Left lung (tissue), 14 donors: ENCODE results near the gene MYH4. TPM values are rescaled to one million over a fixed set of nuclear protein-coding genes. Genes with fewer than 3 reads are reported as not detected.

Experiments
- ATAC-seq: fragments of 200-7000 bp; cut with Tn5 transposase; one replicate; pipeline ENCODE4 v1.9.1; 2020; ENCODE audit warnings: moderate library complexity
- DNase-seq, 4 donors: peaks; one replicate each; pipeline ENCODE4 v3.0.0-alpha.2; 2013 to 2020
- H3K27ac ChIP-seq, 2 donors: fragments of 200-600 bp; sonication (generic) in 1 of 2; one replicate each; pipeline versions ENCODE4 v1.5.0 to v1.8.0; 2020 to 2021
- H3K27me3 ChIP-seq, 2 donors: fragments of 200-600 bp; sonication (generic) in 1 of 2; one replicate each; pipeline versions ENCODE4 v1.5.0 to v1.8.0; 2020 to 2021
- H3K36me3 ChIP-seq, 2 donors: fragments of 200-600 bp; sonication (generic) in 1 of 2; one replicate each; pipeline versions ENCODE4 v1.5.0 to v1.8.0; 2020 to 2021
- H3K4me1 ChIP-seq, 2 donors: fragments of 200-600 bp; one replicate each; pipeline ENCODE4 v1.8.0; 2021
- H3K4me3 ChIP-seq, 2 donors: fragments of 200-600 bp; sonication (generic) in 1 of 2; one replicate each; pipeline versions ENCODE4 v1.5.0 to v1.8.0; 2020 to 2021; ENCODE audit warnings: mild to moderate bottlenecking in 1 of 2
- H3K9me3 ChIP-seq, 2 donors: fragments of 200-600 bp; sonication (generic) in 1 of 2; one replicate each; pipeline versions ENCODE4 v1.5.0 to v1.8.0; 2020 to 2021
- CTCF ChIP-seq, 2 donors: fragments of 200-600 bp; sonication (generic) in 1 of 2; IDR thresholded peaks; one replicate each; pipeline versions ENCODE4 v1.5.0 to v1.8.0; 2021; ENCODE audit warnings: antibody characterized with exemption in 2 of 2
- intact Hi-C, 2 donors: fragments of 100-400 bp; cut with DNase I; formaldehyde crosslinking; loops; one replicate each; pipeline versions ENCODE4 v1.11.2 to v1.14.2; 2022
- long read RNA-seq, 12 donors: library from polyadenylated mRNA in 2 of 12; unstranded in 2 of 12; transcript quantifications; one replicate each; pipeline ENCODE4 v2.0.0 and lab custom pipeline, GENCODE V29; 2019 to 2026
- polyA plus RNA-seq, 6 donors: library from polyadenylated mRNA; unstranded; fragments of 120-200 nt; gene quantifications; one replicate each; pipeline ENCODE4 v1.2.1, GENCODE V29; 2013; ENCODE audit not compliant: insufficient read length in 6 of 6
- total RNA-seq, 2 donors: library from RNA; stranded (reverse); fragmentation: NEBNext Ultra II Directional; extraction: Animal tissue kit (Norgen Biotek cat#: 25700); gene quantifications; one replicate each; pipeline ENCODE4 v1.2.1, GENCODE V29; 2021
- donor health status: DM: no; HTN: yes; CAD: no.
- donor health status: DM: no; HTN: no; CAD: no.

The MYH4 gene
- not detected for total RNA-seq
- polyA plus RNA-seq: not detected
- long read RNA-seq, donor 1: 0 reads
- long read RNA-seq, donor 2: 0 reads
- long read RNA-seq, donor 3: 0 reads
- long read RNA-seq, donor 4: 0 reads
- long read RNA-seq, donor 5: 0 reads
- long read RNA-seq, donor 6: 0 reads
- long read RNA-seq, donor 7: 0 reads
- long read RNA-seq, donor 8: 0 reads
- long read RNA-seq, donor 9: 0 reads
- long read RNA-seq, donor 10: 0 reads
- long read RNA-seq, donor 11: 0 reads
- long read RNA-seq, donor 12: 0 reads

- no peak within 1 kb of the TSS for H3K27ac ChIP-seq
- no peaks in the 10 kb centered on the region for H3K9me3 ChIP-seq
- ATAC-seq: no peak
- H3K36me3 ChIP-seq: no peaks in the 10 kb centered on the region
- H3K4me1 ChIP-seq: no peaks in the 10 kb centered on the region
- intact Hi-C loops: no loop called here
- no peak for TF ChIP-seq CTCF (IDR thresholded peaks at IDR 0.05)
- H3K4me3 ChIP-seq: no peak within 1 kb of the TSS
- no peaks in the 10 kb centered on the region for H3K27me3 ChIP-seq
- no peak for DNase-seq
Measured at GRCh38 chr17:10469459-10469858, at the start of gene MYH4. TSS of gene MYH4 (minus strand) at chr17:10469559. CDS start at chr17:10466745, 2,814 bp downstream.

GRCh38 chr17:10518271-10519037 is 49.1 kb upstream of the MYH4 start, which contains the start of gene MYH1:
TSS of gene MYH1 (minus strand) at chr17:10518542. CDS start at chr17:10516642, 1,900 bp downstream.
- Histone ChIP-seq H3K27ac (no peak within 1 kb of the TSS), H3K9me3 (no peaks in the 10 kb centered on the region), H3K27me3 (peaks cover 0 to 4% of the 10 kb centered on the region in 2 donors), H3K4me1 (no peaks in the 10 kb centered on the region), H3K36me3 (no peaks in the 10 kb centered on the region), H3K4me3 (no peak within 1 kb of the TSS)
- intact Hi-C loops: no loop called here
- no peak for TF ChIP-seq CTCF (IDR thresholded peaks at IDR 0.05)
- DNase-seq: no peak
- ATAC-seq: no peak

GRCh38 chr17:10516638-10517037 is 47.3 kb upstream of the MYH4 start:
- Histone ChIP-seq H3K36me3 (no peaks in the 10 kb centered on the region), H3K4me3 (no peak overlapping the region), H3K9me3 (no peaks in the 10 kb centered on the region), H3K27me3 (peaks cover 0 to 5% of the 10 kb centered on the region in 2 donors), H3K27ac (no peak overlapping the region), H3K4me1 (no peaks in the 10 kb centered on the region)
- no peak for TF ChIP-seq CTCF (IDR thresholded peaks at IDR 0.05)
- intact Hi-C loops: no loop called here
- ATAC-seq (no peak), DNase-seq (no peak)

- no peak for ATAC-seq
- Histone ChIP-seq H3K9me3 (no peaks in the 10 kb centered on the region), H3K4me1 (no peaks in the 10 kb centered on the region), H3K27me3 (peaks cover 0 to 5% of the 10 kb centered on the region in 2 donors), H3K27ac (no peak overlapping the region), H3K4me3 (no peak overlapping the region), H3K36me3 (no peaks in the 10 kb centered on the region)
- intact Hi-C loops: no loop called here
- no peak for DNase-seq
- no peak for TF ChIP-seq CTCF (IDR thresholded peaks at IDR 0.05)
Measured at GRCh38 chr17:10516065-10516464, 46.7 kb upstream of the MYH4 start.
